Measurements from ENCODE around the gene DCST2. TPM values are rescaled to one million over a fixed set of nuclear protein-coding genes. Genes with fewer than 3 reads are reported as not detected.

Gene DCST2
- total and polyA plus RNA-seq, 2 of the 8 experiments (the other 6 are each of a cell fraction or from before 2014, with no cell fraction given), result 0.43 to 2.1 TPM

DNA sequence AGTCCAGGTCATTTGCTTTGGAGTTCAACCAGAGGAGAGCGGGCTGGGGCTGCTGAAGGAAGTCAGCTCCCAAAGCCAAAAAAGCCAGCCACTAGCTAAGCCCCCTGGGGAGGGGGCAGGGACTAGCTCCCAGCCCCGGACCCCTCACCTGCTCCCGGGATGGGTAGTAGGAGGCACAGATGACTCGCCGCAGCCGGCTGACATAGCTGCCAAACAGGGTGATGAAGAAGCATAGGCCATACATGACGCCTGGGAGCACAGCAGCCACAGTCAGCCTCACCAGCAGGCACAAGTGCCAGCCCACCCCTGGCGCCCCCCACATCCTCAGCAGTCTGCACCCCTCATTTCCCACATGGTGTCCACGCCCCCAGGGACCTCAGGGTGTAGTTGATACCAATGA is 7.4 kb downstream of the DCST2 start (continued):
- TF ChIP-seq CHD7 (IDR thresholded peaks at IDR 0.05; ENCODE audit: insufficient replicate concordance, low read length) (no peak), NRF1 (IDR thresholded peaks at IDR 0.05; ENCODE audit: low read depth, low read length) (no peak), TAF1 (IDR thresholded peaks at IDR 0.05; ENCODE audit: low read depth, low read length) (no peak), KDM1A (IDR thresholded peaks at IDR 0.05; ENCODE audit: borderline replicate concordance, low read length) (no peak), POU5F1 (IDR thresholded peaks at IDR 0.05; ENCODE audit: low read depth, low read length) (no peak), FOSL1 (IDR thresholded peaks at IDR 0.05; ENCODE audit: insufficient read depth, low read depth, low read length) (no peak), SIN3A (conservative IDR thresholded peaks at IDR 0.05 in 1 of 2, IDR thresholded peaks at IDR 0.05 in 1 of 2; ENCODE audit: low read depth in 1 of 2, low read length in 2 of 2) (no peak)

All from H1 (cell line).